K562 (cell line): Measurements from ENCODE around the gene GCDH. TPM values are rescaled to one million over a fixed set of nuclear protein-coding genes. Genes with fewer than 3 reads are reported as not detected.

Source experiments
- CREB1 ChIP-seq, 2 experiments: sonication (generic) in 1 of 2; formaldehyde crosslinking in 1 of 2; IDR thresholded peaks; 2 replicates each; pipeline versions ENCODE4 v1.6.1 to v1.8.0; 2012 to 2022; ENCODE audit warnings: inconsistent platforms in 1 of 2, mild to moderate bottlenecking in 1 of 2, missing genetic modification reagents in 1 of 2, moderate library complexity in 1 of 2
- CSDE1 ChIP-seq, 2 experiments: fragments of 450-650 bp; IDR thresholded peaks; 2 replicates each; pipeline ENCODE4 v1.6.1; 2016; ENCODE audit warnings: mild to moderate bottlenecking in 1 of 2
- ELK3 ChIP-seq: fragments of 450-650 bp; formaldehyde crosslinking; IDR thresholded peaks from 2 replicates; pipeline ENCODE4 v1.4.0; 2020; ENCODE audit warnings: mild to moderate bottlenecking
- ETV1 ChIP-seq: fragments of 450-650 bp; conservative IDR thresholded peaks from 2 replicates; pipeline ENCODE4 v1.6.1; 2016; ENCODE audit warnings: missing genetic modification characterization, control low read depth, low read depth, missing compliant biosample characterization
- FIP1L1 ChIP-seq: fragments of 200-400 bp; formaldehyde crosslinking; IDR thresholded peaks from 2 replicates; pipeline ENCODE4 v1.6.1; 2018; ENCODE audit warnings: mild to moderate bottlenecking, low read depth, low read length; ENCODE audit not compliant: poor library complexity, severe bottlenecking
- HEY1 ChIP-seq: fragments of 250-450 bp; sonication (Bioruptor Pico); IDR thresholded peaks from 2 replicates; pipeline ENCODE4 v1.5.0; 2020; ENCODE audit warnings: mild to moderate bottlenecking, moderate library complexity, borderline replicate concordance
- HLTF ChIP-seq: fragments of 450-650 bp; IDR thresholded peaks from 2 replicates; pipeline ENCODE4 v1.6.1; 2016
- KAT2B ChIP-seq: IDR thresholded peaks from one replicate; pipeline ENCODE4 v1.6.1; 2012; ENCODE audit warnings: low read depth, mild to moderate bottlenecking, control low read depth, inconsistent platforms, low read length, moderate library complexity
- KHSRP ChIP-seq: fragments of 450-650 bp; IDR thresholded peaks from 2 replicates; pipeline ENCODE4 v1.6.1; 2017
- MIER1 ChIP-seq: fragments of 450-650 bp; IDR thresholded peaks from 2 replicates; pipeline ENCODE4 v1.6.1; 2016; ENCODE audit warnings: antibody characterized with exemption, mild to moderate bottlenecking, low read depth
- PATZ1 ChIP-seq: fragments of 250-450 bp; sonication (Bioruptor Pico); IDR thresholded peaks from 2 replicates; pipeline ENCODE4 v1.5.0; 2020; ENCODE audit warnings: mild to moderate bottlenecking, borderline replicate concordance
- PREB ChIP-seq: sonication (generic); formaldehyde crosslinking; IDR thresholded peaks from 2 replicates; pipeline ENCODE4 v1.8.1; 2023; ENCODE audit warnings: mild to moderate bottlenecking, missing genetic modification reagents
- RAD21 ChIP-seq, 2 experiments: fragments of 250-450 bp in 1 of 2; fragments of 450-650 bp in 1 of 2; sonication (Bioruptor Pico) in 1 of 2; formaldehyde crosslinking in 1 of 2; IDR thresholded peaks in 1 of 2; conservative IDR thresholded peaks in 1 of 2; 2 replicates each; pipeline versions ENCODE4 v1.4.0 to v1.8.0; 2020 to 2022; ENCODE audit warnings: mild to moderate bottlenecking in 2 of 2, moderate library complexity in 1 of 2
- RFX1 ChIP-seq: fragments of 450-650 bp; IDR thresholded peaks from 2 replicates; pipeline ENCODE4 v1.6.1; 2016; ENCODE audit warnings: mild to moderate bottlenecking, moderate library complexity
- RFX7 ChIP-seq: fragments of 250-450 bp; sonication (Bioruptor Pico); IDR thresholded peaks from 2 replicates; pipeline ENCODE4 v1.5.1; 2021; ENCODE audit warnings: mild to moderate bottlenecking
- SP2 ChIP-seq: IDR thresholded peaks from 2 replicates; pipeline ENCODE4 v1.6.1; 2011; ENCODE audit warnings: mild to moderate bottlenecking, low read depth, low read length, moderate library complexity; ENCODE audit not compliant: poor library complexity, severe bottlenecking; ENCODE audit errors: extremely low read depth
- SRSF3 ChIP-seq: fragments of 200-400 bp; formaldehyde crosslinking; IDR thresholded peaks from 2 replicates; pipeline ENCODE4 v1.6.1; 2016; ENCODE audit warnings: mild to moderate bottlenecking, low read length, moderate library complexity; ENCODE audit not compliant: insufficient read depth
- TAF1 ChIP-seq: IDR thresholded peaks from 2 replicates; pipeline ENCODE4 v1.6.1; 2011; ENCODE audit warnings: mild to moderate bottlenecking, low read length, moderate library complexity; ENCODE audit not compliant: insufficient read depth, control insufficient read depth, severe bottlenecking; ENCODE audit errors: extremely low read depth
- THRAP3 ChIP-seq: fragments of 450-650 bp; IDR thresholded peaks from 2 replicates; pipeline ENCODE4 v1.6.1; 2016; ENCODE audit warnings: mild to moderate bottlenecking, inconsistent platforms, borderline replicate concordance
- ZKSCAN8 ChIP-seq: fragments of 200-800 bp; sonication (Bioruptor generic); IDR thresholded peaks from 2 replicates; pipeline ENCODE4 v1.6.1; 2016; ENCODE audit warnings: missing genetic modification characterization, missing compliant biosample characterization
- ZNF263 ChIP-seq: sonication (generic); formaldehyde crosslinking; IDR thresholded peaks from 2 replicates; pipeline ENCODE4 v1.8.0; 2022; ENCODE audit warnings: mild to moderate bottlenecking, missing genetic modification reagents, borderline replicate concordance
- polyA plus RNA-seq, 8 experiments: library from polyadenylated mRNA; depleted of rRNA in 4 of 8; stranded (reverse) in 5 of 8; unstranded in 3 of 8; fragments of >200 nt; fragmentation: Nextera tagmentation in 2 of 8; fragmentation: Illumina TruSeq in 1 of 8; extraction: Ambion mirVana in 2 of 8; extraction: Trizol in 1 of 8; gene quantifications; 2 replicates each; pipeline versions ENCODE4 v1.2.1 to v1.2.3, GENCODE V29; 2011 to 2014; ENCODE audit warnings: inconsistent platforms in 1 of 8, missing spikeins in 1 of 8
- total RNA-seq, 7 experiments: library from RNA; depleted of rRNA in 6 of 7; stranded (reverse); fragments of >200 nt in 6 of 7; fragmentation: Illumina TruSeq in 2 of 7; extraction: Trizol in 2 of 7; gene quantifications; 2 replicates each; pipeline versions ENCODE4 v1.2.1 to v1.2.3, GENCODE V29; 2011 to 2021; ENCODE audit warnings: low replicate concordance in 1 of 7
- TF ChIP-seq, protein P1 (sequence below): fragments of 200-800 bp; sonication (Bioruptor generic); IDR thresholded peaks from 2 replicates; pipeline ENCODE4 v1.6.1; 2017; ENCODE audit warnings: missing genetic modification characterization, missing compliant biosample characterization

GCDH gene
- total and polyA plus RNA-seq, 9 of the 15 experiments (the other 6 are each of a cell fraction or from before 2014, with no cell fraction given), result 2.9 to 50.8 (median 19.1) TPM

DNA sequence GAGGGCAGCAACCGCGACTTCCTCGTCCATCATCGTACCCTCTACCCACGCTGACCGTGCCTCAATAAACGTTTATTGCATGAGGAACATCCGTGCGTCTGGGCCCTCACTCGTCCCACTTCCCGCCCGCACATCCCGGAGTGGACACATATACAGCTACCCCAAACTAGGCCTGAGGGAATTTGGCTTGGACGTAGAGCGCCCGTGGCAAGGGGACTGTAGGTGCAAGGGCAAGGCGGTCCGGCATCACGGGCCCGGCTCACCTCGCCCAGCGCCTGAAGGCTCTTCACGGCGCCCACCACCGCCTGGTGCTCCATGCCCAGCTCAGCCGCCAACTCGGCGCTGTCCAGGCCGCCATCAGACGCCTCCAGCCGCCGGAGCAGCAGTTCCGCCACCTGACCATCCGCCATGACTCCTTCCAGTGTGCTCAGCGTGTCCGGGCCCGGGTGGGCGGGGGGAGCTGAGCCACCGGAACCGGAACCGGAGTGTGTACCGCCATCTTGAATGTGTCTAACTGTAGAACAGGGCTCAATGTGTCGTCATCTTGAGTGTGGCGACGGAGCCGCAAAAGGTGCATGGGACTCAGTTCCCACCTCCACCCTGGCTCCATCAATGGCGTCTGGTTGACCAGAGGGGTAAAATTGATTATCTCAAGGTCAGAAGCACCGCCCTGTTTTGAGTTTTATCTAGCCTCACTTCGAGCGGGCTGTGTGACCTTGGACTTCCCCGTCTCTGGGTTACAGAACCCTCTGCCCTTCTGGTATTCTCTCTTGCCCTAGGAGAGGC is 42.5 kb downstream of the GCDH start, which contains the start of gene FARSA (continued):
- TF ChIP-seq PREB (CRISPR knock-in tag) (no peak), HEY1 (CRISPR knock-in tag) (no peak), FIP1L1 (no peak), CSDE1 (IDR thresholded peaks at IDR 0.05) (peak in 1 of 2 experiments; percentile 95; a peak in 2 of 4 replicates), ELK3 (no peak), ZNF263 (CRISPR knock-in tag) (peak; percentile 65; the same call in 1 of the 2 replicates), ZKSCAN8 (CRISPR knock-in tag) (no peak), SP2 (no peak), MIER1 (no peak), TAF1 (peak; percentile 96), RFX7 (no peak), RAD21 (CRISPR knock-in tag; conservative IDR thresholded peaks at IDR 0.05 in 1 of 2, IDR thresholded peaks at IDR 0.05 in 1 of 2) (no peak), CREB1 (IDR thresholded peaks at IDR 0.05) (0 out of 2 replicates have a peak, but pooled peaks have one; percentile 10), CREB1 (CRISPR knock-in tag; IDR thresholded peaks at IDR 0.05) (peak; percentile 62), ETV1 (peak; percentile 57), HLTF (no peak), KHSRP (no peak), RFX1 (no peak), KAT2B (no peak), PATZ1 (CRISPR knock-in tag) (no peak), SRSF3 (no peak), THRAP3 (no peak)
- TF ChIP-seq, protein P1, sequence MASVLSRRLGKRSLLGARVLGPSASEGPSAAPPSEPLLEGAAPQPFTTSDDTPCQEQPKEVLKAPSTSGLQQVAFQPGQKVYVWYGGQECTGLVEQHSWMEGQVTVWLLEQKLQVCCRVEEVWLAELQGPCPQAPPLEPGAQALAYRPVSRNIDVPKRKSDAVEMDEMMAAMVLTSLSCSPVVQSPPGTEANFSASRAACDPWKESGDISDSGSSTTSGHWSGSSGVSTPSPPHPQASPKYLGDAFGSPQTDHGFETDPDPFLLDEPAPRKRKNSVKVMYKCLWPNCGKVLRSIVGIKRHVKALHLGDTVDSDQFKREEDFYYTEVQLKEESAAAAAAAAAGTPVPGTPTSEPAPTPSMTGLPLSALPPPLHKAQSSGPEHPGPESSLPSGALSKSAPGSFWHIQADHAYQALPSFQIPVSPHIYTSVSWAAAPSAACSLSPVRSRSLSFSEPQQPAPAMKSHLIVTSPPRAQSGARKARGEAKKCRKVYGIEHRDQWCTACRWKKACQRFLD, result peak; percentile 82
